Measurements from ENCODE around the gene ARGFX.
"Not testable (repeated sequence)": the region's sequence is repeated elsewhere in the genome, so short reads cannot be mapped to it uniquely, and the experiment has no call there.

The ARGFX gene

GRCh38 chr3:121574449-121574848, 6.7 kb downstream of the ARGFX start:
- TF ChIP-seq CTCF (IDR thresholded peaks at IDR 0.05; ENCODE audit: insufficient read depth, low read depth, low read length, missing control alignments), result no peak
- no peak overlapping the region for H3K4me3 ChIP-seq (ENCODE audit: low read length)
- DNase-seq (ENCODE audit: low read depth), result peak; percentile 79

- no peak for DNase-seq (ENCODE audit: low read depth)
- no peak for TF ChIP-seq CTCF (IDR thresholded peaks at IDR 0.05; ENCODE audit: insufficient read depth, low read depth, low read length, missing control alignments)
- no peak overlapping the region for H3K4me3 ChIP-seq (ENCODE audit: low read length)
Measured at GRCh38 chr3:121581691-121582090, 13.9 kb downstream of the ARGFX start.

GRCh38 chr3:121584418-121584817, 16.7 kb downstream of the ARGFX start:
- TF ChIP-seq CTCF (IDR thresholded peaks at IDR 0.05; ENCODE audit: insufficient read depth, low read depth, low read length, missing control alignments), result no peak
- DNase-seq (ENCODE audit: low read depth), result no peak
- no peak overlapping the region for H3K4me3 ChIP-seq (ENCODE audit: low read length)

- peak; percentile 32 for TF ChIP-seq CTCF (IDR thresholded peaks at IDR 0.05; ENCODE audit: insufficient read depth, low read depth, low read length, missing control alignments)
- no peak within 1 kb of the TSS for H3K4me3 ChIP-seq (ENCODE audit: low read length)
- DNase-seq (ENCODE audit: low read depth), result peak; percentile 63
Measured at GRCh38 chr3:121592856-121593702, 25.3 kb downstream of the ARGFX start, which contains the start of gene FBXO40. TSS of gene FBXO40 (plus strand) at chr3:121593379. CDS start at chr3:121620576, 27,197 bp downstream.

- not testable (repeated sequence) for DNase-seq (ENCODE audit: low read depth); H3K4me3 ChIP-seq (ENCODE audit: low read length)
Measured at GRCh38 chr3:121593806-121594205, 26.1 kb downstream of the ARGFX start.

- no peak for TF ChIP-seq CTCF (IDR thresholded peaks at IDR 0.05; ENCODE audit: insufficient read depth, low read depth, low read length, missing control alignments)
- H3K4me3 ChIP-seq (ENCODE audit: low read length), result no peak overlapping the region
- no peak for DNase-seq (ENCODE audit: low read depth)
Measured at GRCh38 chr3:121594850-121595249, 27.1 kb downstream of the ARGFX start.

GRCh38 chr3:121595765-121596406, 28.1 kb downstream of the ARGFX start:
- TF ChIP-seq CTCF (IDR thresholded peaks at IDR 0.05; ENCODE audit: insufficient read depth, low read depth, low read length, missing control alignments), result no peak
- H3K4me3 ChIP-seq (ENCODE audit: low read length), result no peak overlapping the region
- no peak for DNase-seq (ENCODE audit: low read depth)

Measured in epithelial cell of esophagus (primary cell).